NCI-H2029 treated with DMSO at 0.1 percent for 48 hours (cell line): ENCODE measurements around the gene SPRY2.
"Not testable (repeated sequence)": the region's sequence is repeated elsewhere in the genome, so short reads cannot be mapped to it uniquely, and the experiment has no call there.

Experiments used
- DNase-seq: peaks from one replicate; lab custom pipeline; 2025; lab: John Stamatoyannopoulos, UW

The SPRY2 gene

GRCh38 chr13:80348750-80349149 is 7.8 kb upstream of the SPRY2 start:
- DNase-seq = no peak

DNA sequence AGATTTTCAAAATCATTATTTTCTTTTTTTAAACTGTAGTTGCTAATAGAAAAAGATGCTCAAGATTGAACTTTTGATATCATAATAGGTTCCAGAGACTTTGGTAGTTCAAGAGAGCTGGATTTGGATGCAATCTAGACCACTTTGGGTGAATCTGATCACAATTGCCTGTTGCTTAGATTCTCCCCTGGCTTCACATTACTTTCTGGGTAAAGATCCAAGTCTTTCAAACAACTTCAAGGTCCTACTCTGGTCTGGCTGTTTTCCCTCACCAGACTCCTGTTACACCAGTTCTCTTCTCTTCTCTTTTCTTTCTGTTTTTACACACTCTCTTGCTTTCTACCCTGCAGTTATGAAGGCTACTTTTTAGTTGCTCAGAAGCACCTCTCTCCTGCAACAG is 7.4 kb upstream of the SPRY2 start:
- no peak for DNase-seq

- DNase-seq = no peak
Observed at GRCh38 chr13:80345771-80346510, 5.0 kb upstream of the SPRY2 start.

GRCh38 chr13:80344032-80344431 is 3.1 kb upstream of the SPRY2 start:
- not testable (repeated sequence) for DNase-seq

DNA sequence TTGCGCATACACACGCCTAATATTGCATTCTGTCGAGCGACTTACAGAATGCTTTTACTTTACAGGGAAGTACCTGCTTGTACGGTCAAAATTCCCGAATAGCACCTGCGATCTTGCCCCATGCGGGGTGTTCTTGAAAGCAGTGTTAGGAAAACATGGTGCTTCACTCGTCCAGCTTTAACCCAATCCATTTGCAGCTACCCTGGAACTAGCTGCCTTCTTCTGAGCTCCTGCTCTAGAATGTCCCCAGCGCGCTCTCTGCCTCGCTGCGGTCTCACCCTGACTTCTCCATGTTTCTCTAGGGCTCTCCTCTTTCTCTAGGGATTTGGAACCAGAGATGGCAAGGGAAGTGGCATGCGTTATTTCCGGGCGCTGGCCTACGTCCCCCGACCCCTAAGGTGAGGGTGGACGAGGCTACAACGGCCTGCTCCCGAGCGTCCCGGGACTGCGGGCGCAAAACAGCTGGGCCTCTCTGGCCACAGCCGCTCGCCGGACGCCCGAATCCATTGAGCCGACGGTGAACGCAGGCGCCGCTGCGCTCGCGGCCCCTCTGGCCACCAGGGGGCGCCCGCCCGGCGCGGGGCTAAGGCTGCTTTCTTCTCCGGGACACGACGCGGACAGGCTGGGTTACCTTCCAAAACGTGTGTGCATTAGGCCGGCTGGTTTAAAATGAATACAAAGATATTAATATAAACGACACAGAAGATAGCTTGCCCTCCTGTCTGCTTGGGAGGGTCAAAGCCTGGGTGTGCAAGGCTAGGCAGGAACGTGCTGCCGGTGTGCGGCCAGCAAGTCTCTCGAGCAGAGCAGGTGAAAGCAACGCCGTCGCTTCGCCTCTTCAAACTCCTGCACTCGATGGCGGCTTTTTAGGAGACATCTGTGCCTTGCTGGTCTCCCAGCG is 1.8 kb upstream of the SPRY2 start:
- DNase-seq = no peak

DNA sequence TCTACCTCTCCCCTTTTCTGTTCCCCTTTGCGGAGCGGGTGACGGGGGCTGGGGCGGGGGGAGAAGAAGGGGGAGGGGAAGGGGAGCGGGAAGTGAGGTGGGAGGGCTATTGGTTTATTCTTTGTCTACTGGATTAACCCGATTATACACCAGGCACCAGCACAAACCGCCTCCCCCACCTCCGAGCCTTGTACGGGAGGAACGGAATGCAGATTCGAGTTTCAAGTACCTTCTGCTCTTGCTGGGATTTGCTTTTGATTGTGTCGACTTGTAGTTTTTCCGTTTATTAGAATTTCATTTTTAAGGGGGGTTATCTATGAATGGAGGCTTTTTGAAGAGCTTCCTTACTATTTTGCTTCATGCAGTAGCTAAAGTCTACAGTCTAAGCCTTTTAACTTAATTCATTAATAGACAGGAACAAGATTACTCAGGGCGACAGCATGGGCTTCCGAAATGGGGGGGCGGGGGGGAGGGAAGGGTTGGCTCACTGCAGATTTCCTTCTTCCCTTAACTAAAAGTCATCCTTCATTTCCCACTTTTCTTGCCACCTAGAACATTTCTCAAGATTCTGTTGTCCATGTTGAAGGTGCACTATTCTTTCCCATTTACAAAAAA is 937 bp upstream of the SPRY2 start:
- no peak for DNase-seq

- DNase-seq = no peak
Observed at GRCh38 chr13:80340651-80341100, 250 bp downstream of the SPRY2 start.

GRCh38 chr13:80339912-80340650 is 845 bp downstream of the SPRY2 start:
- DNase-seq = no peak

DNA sequence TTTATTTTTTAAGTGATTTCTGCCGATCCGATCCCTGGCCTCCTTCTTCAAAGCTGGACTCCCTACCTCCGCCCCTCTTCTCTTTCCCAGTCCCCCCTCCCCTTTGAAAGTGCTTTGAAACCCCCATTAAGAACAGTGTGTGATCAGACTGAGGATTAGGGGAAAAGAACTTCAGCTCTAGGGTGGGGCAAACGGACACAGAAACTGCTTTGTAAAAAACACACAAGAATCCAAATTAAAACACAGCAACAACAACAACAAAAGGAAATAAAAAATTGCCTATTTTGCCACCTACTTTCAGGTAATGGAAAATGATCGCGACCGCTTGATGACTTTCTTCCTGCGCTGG is 1.4 kb downstream of the SPRY2 start:
- DNase-seq = no peak

DNA sequence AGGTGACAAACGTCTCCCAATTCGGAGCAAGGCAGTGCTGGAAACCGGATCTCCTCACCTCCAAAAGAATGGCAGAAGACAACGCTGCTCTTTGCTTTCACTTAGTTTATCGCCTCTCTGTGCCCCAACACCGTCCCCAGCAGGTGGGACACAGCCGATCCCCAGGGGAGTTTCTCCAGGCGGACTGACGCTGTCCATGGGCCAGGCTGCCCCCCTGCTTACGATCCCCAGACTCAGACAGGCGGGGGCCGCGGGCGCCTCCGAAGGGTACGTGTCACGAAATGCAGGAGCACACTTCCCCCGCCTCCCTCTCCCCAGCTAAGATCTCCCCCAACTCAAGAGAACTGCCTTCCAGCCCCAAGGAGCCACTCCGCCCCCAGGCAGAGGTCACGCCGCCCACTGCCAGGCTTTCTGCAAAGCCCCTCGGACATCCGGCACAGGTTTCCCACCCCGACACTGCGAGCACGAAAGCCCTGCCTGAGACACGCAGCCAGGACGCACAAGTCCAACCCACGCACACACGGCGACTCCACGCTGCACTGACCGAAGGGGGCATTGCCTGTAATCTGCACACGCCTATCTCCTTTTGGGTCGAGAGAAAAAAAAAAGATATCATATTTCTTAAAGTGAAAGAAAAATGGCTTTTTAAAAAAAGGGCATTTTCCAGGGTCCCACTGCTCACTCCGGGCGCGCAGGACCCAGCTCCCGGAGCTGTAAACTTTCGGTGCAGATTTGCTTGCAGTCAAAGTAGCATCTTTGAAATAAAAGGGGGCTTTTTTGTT is 2.0 kb downstream of the SPRY2 start:
- no peak for DNase-seq

DNA sequence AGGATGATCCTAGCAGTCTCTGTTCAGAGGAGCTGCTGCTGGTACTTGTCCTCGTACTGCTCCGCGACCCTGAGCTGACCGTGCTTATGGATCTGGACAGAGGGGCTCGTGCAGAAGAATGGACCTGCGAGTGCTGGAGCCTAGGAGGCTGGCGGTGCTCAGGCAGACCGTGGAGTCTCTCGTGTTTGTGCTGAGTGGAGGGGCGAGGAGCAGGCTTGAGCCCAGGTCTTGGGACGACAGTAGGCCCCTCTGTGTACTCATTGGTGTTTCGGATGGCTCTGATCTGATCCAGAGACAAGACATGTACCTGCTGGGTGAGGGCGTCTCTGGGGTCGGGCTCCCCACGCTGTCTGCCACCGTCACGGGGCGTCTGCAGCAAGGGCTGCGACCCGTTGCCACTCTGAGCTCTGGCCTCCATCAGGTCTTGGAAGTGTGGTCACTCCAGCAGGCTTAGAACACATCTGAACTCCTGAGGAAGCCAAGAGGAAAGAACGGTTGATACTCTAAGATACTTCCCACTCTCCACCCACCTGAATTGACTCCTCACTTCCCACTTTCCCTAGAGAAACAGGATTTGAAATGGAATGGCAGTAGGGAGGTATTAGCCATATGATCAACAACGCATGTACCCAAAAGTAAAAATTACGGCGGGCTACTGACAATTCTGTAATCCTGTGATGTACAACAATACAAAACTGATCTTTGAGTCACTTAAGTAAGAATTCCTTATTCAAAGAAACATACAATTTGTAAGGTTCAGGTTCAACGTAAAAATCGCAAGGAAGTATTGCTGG is 3.4 kb downstream of the SPRY2 start:
- DNase-seq = no peak

DNA sequence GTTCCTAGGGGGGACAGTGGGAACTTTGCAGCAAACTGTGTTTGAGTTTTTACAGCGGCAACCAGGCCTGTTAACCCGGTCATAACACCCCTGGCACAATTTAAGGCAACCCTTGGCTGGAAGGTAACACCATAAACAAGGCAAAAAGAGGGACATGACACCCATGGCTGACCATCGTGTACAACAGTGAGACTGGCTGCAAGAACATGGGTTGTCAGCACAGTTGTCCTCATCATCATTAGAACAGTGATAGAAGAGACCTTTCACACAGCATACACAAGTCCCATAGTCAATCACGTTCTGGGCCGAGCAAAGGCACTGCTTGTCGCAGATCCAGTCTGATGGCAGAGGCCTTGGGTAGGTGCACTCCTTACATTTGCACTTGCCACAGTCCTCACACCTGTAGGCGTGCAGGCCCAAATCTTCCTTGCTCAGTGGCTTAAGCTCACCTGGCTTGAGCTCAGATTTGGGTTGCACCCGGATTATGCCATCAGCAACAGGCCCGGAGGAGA is 4.1 kb downstream of the SPRY2 start:
- DNase-seq = no peak

- no peak for DNase-seq
Observed at GRCh38 chr13:80336370-80336769, 4.6 kb downstream of the SPRY2 start.

GRCh38 chr13:80334597-80335260 is 6.2 kb downstream of the SPRY2 start:
- no peak for DNase-seq

- no peak for DNase-seq
Observed at GRCh38 chr13:80331984-80332383, 8.9 kb downstream of the SPRY2 start.

DNA sequence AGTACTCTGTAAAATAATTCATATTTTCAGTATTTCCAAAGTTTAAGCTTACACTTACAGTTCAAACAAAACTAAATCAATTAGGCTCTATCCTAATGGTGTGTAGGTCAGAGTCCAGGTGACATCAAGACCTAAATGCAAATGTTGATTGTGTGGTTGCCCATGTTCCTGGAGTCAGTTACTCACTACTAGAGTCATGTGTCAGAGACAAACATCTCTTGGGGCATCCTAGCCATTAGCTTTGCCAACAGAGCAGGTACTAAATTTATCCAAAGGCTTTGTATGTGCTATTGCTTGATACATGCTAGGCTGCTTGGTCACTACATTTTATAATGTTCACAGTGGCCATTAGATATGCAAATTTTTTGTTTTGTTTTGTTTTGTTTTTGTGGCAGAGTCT is 11.7 kb downstream of the SPRY2 start:
- no peak for DNase-seq

- no peak for DNase-seq
Observed at GRCh38 chr13:80319004-80319403, 21.9 kb downstream of the SPRY2 start.

- no peak for DNase-seq
Observed at GRCh38 chr13:80314711-80315653, 25.9 kb downstream of the SPRY2 start.
